Measurements from ENCODE around the gene KCNAB2. TPM values are rescaled to one million over a fixed set of nuclear protein-coding genes. Genes with fewer than 3 reads are reported as not detected.
A peak's percentile ranks its signal among the peaks of the same experiment; 100 is the strongest.

Gene KCNAB2
- total RNA-seq, 1 experiment from 2014 or later = 10.3 TPM

GRCh38 chr1:6094801-6095505 lies 49.3 kb downstream of the KCNAB2 start:
- Mint-ChIP-seq H3K36me3 (no peaks in the 10 kb centered on the region), H3K4me3 (no peak overlapping the region), H3K9me3 (no peaks in the 10 kb centered on the region), H3K27ac (no peak overlapping the region), H3K4me1 (no peaks in the 10 kb centered on the region), H3K27me3 (ENCODE audit: low read depth) (no peaks in the 10 kb centered on the region)
- CTCF ChIA-PET = interaction anchor here (0.7 to 2.3 kb wide), 8 partner anchors 9 to 60 kb away, joined by 3 to 7 read pairs (median 3); no protein-coding TSS in a partner anchor
- no peak for DNase-seq (ENCODE audit: low spot score)
- TF ChIP-seq IRF2 (CRISPR knock-in tag; IDR thresholded peaks at IDR 0.05; ENCODE audit: borderline replicate concordance, low read depth) (no peak), AR (CRISPR knock-in tag; IDR thresholded peaks at IDR 0.05) (no peak), ZNF317 (CRISPR knock-in tag; IDR thresholded peaks at IDR 0.05; ENCODE audit: borderline replicate concordance, low read depth) (no peak), ZSCAN18 (CRISPR knock-in tag; IDR thresholded peaks at IDR 0.05) (no peak), ZMAT4 (CRISPR knock-in tag; IDR thresholded peaks at IDR 0.05) (no peak), ATF3 (CRISPR knock-in tag; conservative IDR thresholded peaks at IDR 0.05) (no peak), USF1 (CRISPR knock-in tag; IDR thresholded peaks at IDR 0.05) (no peak), HMGXB4 (CRISPR knock-in tag; IDR thresholded peaks at IDR 0.05) (no peak), FOXP4 (CRISPR knock-in tag; IDR thresholded peaks at IDR 0.05) (no peak)
- POLR2A ChIA-PET = no interaction called here
- ATAC-seq = no peak

GRCh38 chr1:6095511-6096242 lies 50.0 kb downstream of the KCNAB2 start:
- Mint-ChIP-seq H3K4me3 (no peak overlapping the region), H3K27me3 (ENCODE audit: low read depth) (no peaks in the 10 kb centered on the region), H3K4me1 (no peaks in the 10 kb centered on the region), H3K27ac (no peak overlapping the region), H3K9me3 (no peaks in the 10 kb centered on the region), H3K36me3 (no peaks in the 10 kb centered on the region)
- ChIA-PET CTCF (interaction anchor here (0.7 to 1.8 kb wide), 7 partner anchors 9 to 61 kb away, joined by 3 to 8 read pairs (median 3); no protein-coding TSS in a partner anchor), POLR2A (no interaction called here)
- TF ChIP-seq ATF1 (CRISPR knock-in tag; IDR thresholded peaks at IDR 0.05) = no peak
- TF ChIP-seq NFYB (CRISPR knock-in tag; conservative IDR thresholded peaks at IDR 0.05; ENCODE audit: low read depth) = no peak
- no peak for TF ChIP-seq PRRX2 (CRISPR knock-in tag; IDR thresholded peaks at IDR 0.05)
- TF ChIP-seq STAT6 (CRISPR knock-in tag; conservative IDR thresholded peaks at IDR 0.05; ENCODE audit: low read depth) = no peak
- no peak for TF ChIP-seq ZNF317 (CRISPR knock-in tag; IDR thresholded peaks at IDR 0.05; ENCODE audit: borderline replicate concordance, low read depth)
- peak; percentile 25; the same call in 1 of the 2 replicates for ATAC-seq
- no peak for DNase-seq (ENCODE audit: low spot score)

Data from WTC11 (cell line).